ENCODE measurements around the gene TMEM213.
"Not testable (repeated sequence)": the region's sequence is repeated elsewhere in the genome, so short reads cannot be mapped to it uniquely, and the experiment has no call there.

The TMEM213 gene, protein sequence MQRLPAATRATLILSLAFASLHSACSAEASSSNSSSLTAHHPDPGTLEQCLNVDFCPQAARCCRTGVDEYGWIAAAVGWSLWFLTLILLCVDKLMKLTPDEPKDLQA

GRCh38 chr7:138797715-138798320 lies at the start of gene TMEM213, which contains the start of gene ATP6V0A4:
TMEM213 (plus strand) TSS chr7:138797994; CDS start chr7:138798105, 111 bp downstream.
ATP6V0A4 (minus strand) TSS chr7:138798196; CDS start chr7:138771247, 26,949 bp downstream.
- peak in 1 of 2 experiments; percentile 43 for DNase-seq

- DNase-seq: no peak
Observed at GRCh38 chr7:138748666-138749065, 49.1 kb upstream of the TMEM213 start.

- no peak for DNase-seq
Observed at GRCh38 chr7:138749960-138750359, 47.8 kb upstream of the TMEM213 start.

GRCh38 chr7:138750473-138750872 lies 47.3 kb upstream of the TMEM213 start:
- DNase-seq: no peak

GRCh38 chr7:138750901-138751464 lies 46.8 kb upstream of the TMEM213 start:
- DNase-seq: no peak

DNA sequence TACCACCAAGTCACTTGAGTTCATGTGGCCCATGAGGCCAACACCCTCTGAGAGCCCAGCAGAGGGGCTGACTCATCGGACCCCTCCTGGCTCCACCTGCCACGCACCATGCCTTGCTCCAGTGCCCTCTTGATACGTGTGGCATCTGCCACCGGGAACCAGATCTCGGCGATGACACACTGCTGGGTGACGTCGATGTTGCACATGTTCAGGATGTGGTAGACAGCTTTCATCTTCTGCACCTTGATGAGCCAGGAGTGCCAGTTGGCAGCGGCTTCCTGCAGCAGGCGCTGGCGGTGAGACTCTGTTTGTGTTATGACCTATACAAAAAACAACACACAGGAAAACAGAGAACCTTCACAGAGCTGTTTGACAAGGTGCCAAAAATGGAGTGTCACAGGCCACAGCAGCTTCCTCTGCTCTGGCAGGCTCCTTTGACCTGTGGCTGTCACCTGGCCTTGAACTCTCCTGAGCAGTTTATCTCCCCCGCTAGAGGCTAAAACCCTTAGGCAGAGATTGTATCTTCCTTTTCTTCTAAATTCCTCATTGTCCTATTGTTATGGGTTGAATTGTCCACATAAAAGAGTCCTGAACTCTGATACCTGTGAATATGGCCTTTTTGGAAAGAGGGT lies 45.2 kb upstream of the TMEM213 start:
- no peak for DNase-seq

- no peak for DNase-seq
Observed at GRCh38 chr7:138753150-138753518, 44.7 kb upstream of the TMEM213 start.

DNA sequence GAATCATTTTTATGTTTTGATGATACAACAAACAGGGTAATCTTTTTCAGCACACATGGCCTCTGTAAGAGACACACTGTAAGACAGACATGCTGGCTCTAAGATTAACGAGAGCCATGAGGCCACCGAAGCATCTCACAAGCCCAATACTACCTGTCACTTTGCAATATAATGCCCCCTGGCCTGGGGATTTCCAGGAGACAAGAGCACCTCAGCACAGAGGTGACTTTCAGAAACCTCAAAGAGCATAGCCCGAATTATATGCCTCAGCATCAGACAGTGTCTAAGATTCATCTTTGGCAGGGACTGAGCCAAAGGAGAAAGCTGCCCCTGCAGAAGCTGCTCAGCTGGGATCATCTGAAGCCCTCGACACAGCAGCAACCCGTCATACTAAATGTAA lies 44.2 kb upstream of the TMEM213 start:
- DNase-seq: no peak

GRCh38 chr7:138755331-138755747 lies 42.5 kb upstream of the TMEM213 start:
- no peak for DNase-seq

DNA sequence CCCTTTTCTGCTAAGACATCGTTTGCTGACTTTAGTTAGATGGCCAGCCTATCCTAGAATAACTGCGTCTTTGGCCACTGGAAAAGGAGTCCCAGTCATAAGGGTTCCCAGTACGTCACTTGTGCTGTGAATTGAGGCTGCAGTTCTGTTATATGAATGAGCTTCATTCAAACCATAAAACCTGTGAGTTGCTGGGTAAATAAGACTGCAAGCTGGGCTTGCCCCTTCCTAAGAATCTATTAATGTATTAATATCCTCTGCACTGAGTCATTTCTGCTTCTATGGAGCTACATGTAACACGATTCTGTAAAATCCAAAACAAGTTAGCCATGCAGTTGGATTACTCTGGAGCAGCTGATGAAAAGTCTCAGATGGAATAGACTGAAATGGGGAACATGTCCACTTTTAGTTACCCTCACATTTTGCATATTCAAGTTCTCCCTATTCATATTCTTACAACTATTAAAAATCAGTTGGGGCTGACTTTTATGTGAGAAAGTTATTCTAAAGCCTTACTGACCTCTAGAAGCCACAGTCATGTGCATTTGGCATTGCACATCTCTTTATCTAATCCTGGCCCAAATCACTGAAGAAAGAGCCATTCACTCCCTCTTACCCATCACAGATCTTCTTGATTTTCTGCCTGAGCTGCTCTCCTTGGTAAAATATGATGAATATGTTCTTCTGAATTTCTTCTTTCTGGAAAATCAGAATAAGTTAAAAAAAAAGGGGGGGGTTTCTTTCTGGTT lies 41.8 kb upstream of the TMEM213 start:
- DNase-seq: no peak

- no peak for DNase-seq
Observed at GRCh38 chr7:138756591-138757242, 41.1 kb upstream of the TMEM213 start.

- no peak for DNase-seq
Observed at GRCh38 chr7:138768241-138768640, 29.6 kb upstream of the TMEM213 start.

DNA sequence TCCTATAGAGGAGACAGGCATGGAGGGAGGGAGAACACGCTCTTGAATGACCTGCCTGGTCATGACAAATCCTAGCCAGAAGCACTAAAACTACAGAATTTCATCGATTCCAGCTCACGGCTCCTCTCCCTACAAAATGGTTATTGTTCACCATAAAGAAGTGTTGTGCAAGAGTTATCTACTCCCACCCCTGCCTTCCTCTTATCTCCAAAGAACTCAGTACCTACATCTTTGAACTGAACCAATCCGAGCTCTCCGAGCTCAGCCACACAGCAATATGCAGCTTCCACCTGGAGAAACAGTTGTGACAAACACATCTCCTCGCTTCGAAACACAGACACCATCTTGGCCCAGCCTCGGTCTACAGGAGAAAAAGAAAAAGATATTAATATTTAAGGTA lies 26.9 kb upstream of the TMEM213 start:
- no peak for DNase-seq

GRCh38 chr7:138773176-138773575 lies 24.6 kb upstream of the TMEM213 start:
- DNase-seq: no peak

DNA sequence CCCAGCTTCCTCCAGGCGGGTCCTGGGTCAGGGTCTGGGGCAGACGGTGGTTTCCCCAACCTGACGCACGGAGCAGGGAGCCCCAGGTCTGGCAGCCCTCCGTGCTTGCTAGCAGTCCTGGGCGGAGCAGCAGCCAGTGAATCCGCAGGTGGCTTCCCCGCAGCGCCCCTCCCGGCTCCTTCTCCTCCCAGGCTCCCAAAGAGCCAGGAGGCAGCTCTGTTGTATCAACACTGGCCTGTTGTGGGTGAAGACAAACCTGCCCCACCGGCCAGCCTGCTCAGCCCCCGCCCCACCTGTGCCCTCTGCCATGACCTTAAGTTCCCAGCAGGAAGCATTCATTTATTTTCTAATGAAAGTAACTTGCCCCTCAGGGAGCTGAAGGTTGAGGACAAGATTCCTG lies 24.0 kb upstream of the TMEM213 start:
- no peak for DNase-seq

- DNase-seq: no peak
Observed at GRCh38 chr7:138776166-138776833, 21.5 kb upstream of the TMEM213 start.

DNA sequence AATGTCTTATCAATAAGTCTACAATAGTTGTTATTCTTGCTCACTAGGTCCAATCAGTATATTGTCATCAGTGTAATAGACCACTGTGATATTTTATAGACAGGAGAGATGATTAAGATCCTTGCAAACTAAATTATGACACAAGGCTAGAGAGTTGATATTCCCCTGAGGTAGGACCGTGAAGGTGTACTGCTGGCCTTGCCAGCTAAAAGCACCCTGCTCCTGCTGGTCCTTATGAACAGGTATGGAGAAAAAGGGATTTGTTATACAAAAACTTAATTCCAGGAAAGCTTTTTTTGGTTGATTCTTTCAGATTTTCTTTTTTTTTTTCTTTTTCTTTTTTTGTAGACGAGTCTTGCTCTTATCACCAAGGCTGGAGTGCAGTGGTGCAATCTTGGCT lies 16.8 kb upstream of the TMEM213 start:
- DNase-seq: no peak

DNA sequence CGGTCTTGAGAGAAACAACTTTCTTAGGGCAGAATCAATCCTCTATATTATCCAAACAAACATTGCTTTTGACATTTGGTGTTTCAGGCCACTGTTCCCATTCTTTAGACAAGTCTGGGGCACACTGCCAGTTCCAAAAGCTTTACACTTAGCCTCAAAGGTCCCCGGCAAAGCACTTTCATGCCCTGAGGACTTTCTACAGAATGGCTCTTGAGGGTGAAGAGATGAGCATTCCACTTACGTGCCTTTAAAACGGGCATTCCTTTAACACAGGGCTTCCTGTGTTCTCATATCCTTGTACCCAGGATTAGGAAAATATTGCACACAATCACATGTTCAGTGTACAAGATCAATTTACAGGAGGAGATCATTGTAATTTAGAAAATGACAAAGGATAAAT lies 13.1 kb upstream of the TMEM213 start:
- DNase-seq: no peak

DNA sequence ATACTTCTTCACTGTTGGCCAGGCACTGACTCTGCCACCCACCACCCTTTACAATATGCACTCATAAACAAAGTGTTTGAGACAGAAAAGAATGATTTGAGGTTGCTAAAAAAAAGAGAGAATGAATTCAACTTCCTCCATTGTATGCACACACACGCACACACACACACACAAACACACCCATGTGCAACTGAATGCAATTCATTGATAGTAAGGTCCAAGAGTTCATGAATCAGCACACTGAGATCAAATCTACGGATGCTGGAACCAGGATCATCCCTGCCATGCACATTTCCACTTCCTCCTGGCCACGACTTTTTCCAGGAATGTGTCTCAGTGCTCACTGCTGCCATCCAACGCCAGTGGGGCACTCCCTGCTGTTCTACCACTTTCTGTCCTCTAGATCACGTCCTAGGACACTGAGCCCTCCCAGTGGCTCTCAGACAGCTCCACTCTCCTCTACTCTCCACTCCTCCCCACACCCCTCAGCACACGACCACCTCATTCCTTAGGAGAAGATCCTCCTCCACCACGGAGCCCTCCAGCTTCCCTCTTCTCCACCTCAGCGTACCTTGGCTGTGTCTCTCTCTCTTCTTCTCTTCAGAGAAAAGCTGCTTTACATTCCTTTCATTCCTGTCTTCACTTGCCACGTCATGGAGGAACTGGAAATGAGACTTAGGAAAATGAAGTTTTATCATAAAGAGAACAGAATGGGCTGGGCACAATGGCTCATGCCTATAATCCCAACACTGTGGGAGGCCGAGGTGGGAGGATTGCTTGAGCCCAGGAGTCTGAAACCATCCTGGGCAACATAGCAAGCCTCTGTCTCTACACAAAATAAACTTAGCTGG lies 12.0 kb upstream of the TMEM213 start:
- no peak for DNase-seq

GRCh38 chr7:138796038-138796615 lies 1.7 kb upstream of the TMEM213 start:
- DNase-seq: no peak

- DNase-seq: not testable (repeated sequence)
Observed at GRCh38 chr7:138797046-138797445, 748 bp upstream of the TMEM213 start.
